ENCODE measurements around the gene PUM2.
"Not testable (repeated sequence)": the region's sequence is repeated elsewhere in the genome, so short reads cannot be mapped to it uniquely, and the experiment has no call there.

The PUM2 gene

GRCh38 chr2:20350753-20351554 lies at the start of gene PUM2:
Gene PUM2 (minus strand): TSS chr2:20350844. CDS start chr2:20327360, 23,484 bp downstream.
- peak; percentile 70 for DNase-seq

GRCh38 chr2:20400306-20400705 lies 49.7 kb upstream of the PUM2 start:
- DNase-seq, result no peak

GRCh38 chr2:20398956-20399567 lies 48.4 kb upstream of the PUM2 start:
- DNase-seq, result no peak

- DNase-seq, result no peak
Measured at GRCh38 chr2:20397811-20398447, 47.3 kb upstream of the PUM2 start.

GRCh38 chr2:20396356-20397000 lies 45.8 kb upstream of the PUM2 start:
- DNase-seq, result no peak

GRCh38 chr2:20393986-20394385 lies 43.3 kb upstream of the PUM2 start:
- DNase-seq, result no peak

GRCh38 chr2:20391951-20392699 lies 41.5 kb upstream of the PUM2 start:
- DNase-seq, result no peak

GRCh38 chr2:20390524-20391123 lies 40.0 kb upstream of the PUM2 start:
- no peak for DNase-seq

- no peak for DNase-seq
Measured at GRCh38 chr2:20384953-20385352, 34.3 kb upstream of the PUM2 start.

- DNase-seq, result no peak
Measured at GRCh38 chr2:20382965-20383810, 32.5 kb upstream of the PUM2 start.

GRCh38 chr2:20381457-20381856 lies 30.8 kb upstream of the PUM2 start:
- no peak for DNase-seq

- DNase-seq, result peak; percentile 49
Measured at GRCh38 chr2:20378891-20379519, 28.4 kb upstream of the PUM2 start.

- no peak for DNase-seq
Measured at GRCh38 chr2:20378341-20378740, 27.7 kb upstream of the PUM2 start.

GRCh38 chr2:20377741-20378140 lies 27.1 kb upstream of the PUM2 start:
- DNase-seq, result no peak

- DNase-seq, result not testable (repeated sequence)
Measured at GRCh38 chr2:20374982-20375381, 24.3 kb upstream of the PUM2 start.

- no peak for DNase-seq
Measured at GRCh38 chr2:20372896-20373640, 22.4 kb upstream of the PUM2 start.

GRCh38 chr2:20371323-20372025 lies 20.8 kb upstream of the PUM2 start:
- no peak for DNase-seq

GRCh38 chr2:20370191-20370590 lies 19.5 kb upstream of the PUM2 start:
- no peak for DNase-seq

- DNase-seq, result no peak
Measured at GRCh38 chr2:20369366-20369765, 18.7 kb upstream of the PUM2 start.
